CD1c-positive myeloid dendritic cell (primary cell): ENCODE results near the gene IRAK2.

Experiments used
- DNase-seq: peaks from one replicate; pipeline ENCODE4 v3.0.0-alpha.2; 2016; ENCODE audit errors: extremely low spot score

Gene IRAK2

GRCh38 chr3:10188804-10189556, 24.3 kb downstream of the IRAK2 start:
- DNase-seq, result no peak

- peak; percentile 66 for DNase-seq
These were observed 25.0 kb downstream of the IRAK2 start for GRCh38 chr3:10189557-10190354.

- peak; percentile 76 for DNase-seq
These were observed 28.4 kb downstream of the IRAK2 start for GRCh38 chr3:10192953-10193691.

- DNase-seq, result no peak
These were observed 29.1 kb downstream of the IRAK2 start for GRCh38 chr3:10193692-10194327.

GRCh38 chr3:10194328-10195071, 29.8 kb downstream of the IRAK2 start:
- DNase-seq, result no peak

DNA sequence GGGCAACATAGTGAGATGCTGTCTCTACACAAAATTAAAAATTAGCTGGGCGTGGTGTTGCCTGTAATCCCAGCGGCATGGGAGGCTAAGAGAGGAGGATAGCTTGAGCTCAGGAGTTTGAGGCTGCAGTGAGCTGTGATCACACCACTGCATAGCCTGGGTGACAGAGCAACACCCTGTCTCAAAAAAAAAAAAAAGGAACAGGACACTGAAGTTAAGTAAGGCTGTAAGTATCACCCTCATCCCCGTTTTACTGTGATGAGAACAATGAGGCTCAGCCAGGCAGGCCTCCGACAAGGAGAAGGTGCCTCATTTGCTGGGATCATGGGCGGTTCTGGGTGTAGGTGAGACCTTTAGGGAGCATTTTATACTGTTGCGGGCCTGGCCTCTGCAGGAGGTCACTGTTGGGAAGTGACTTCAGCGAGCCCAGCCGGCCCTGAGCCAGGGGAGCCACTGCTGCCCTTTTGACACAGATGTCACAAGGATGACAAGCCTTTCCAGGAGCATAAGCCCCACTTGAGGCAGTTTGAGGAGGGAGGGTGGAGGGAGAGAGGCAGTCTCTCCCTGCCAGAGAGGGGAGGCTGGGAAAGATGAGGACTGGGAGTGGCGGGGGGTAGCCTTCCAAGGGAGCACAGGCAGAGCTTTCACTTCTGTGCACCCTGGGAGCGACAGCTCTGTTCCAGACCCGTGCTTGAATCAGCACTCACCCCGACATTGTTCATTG, 30.8 kb downstream of the IRAK2 start:
- DNase-seq, result no peak

- DNase-seq, result peak; percentile 56
These were observed 31.8 kb downstream of the IRAK2 start for GRCh38 chr3:10196389-10197052.

GRCh38 chr3:10198226-10198625, 33.5 kb downstream of the IRAK2 start:
- DNase-seq, result no peak

GRCh38 chr3:10198761-10199649, 34.3 kb downstream of the IRAK2 start:
- peak; percentile 64 for DNase-seq

DNA sequence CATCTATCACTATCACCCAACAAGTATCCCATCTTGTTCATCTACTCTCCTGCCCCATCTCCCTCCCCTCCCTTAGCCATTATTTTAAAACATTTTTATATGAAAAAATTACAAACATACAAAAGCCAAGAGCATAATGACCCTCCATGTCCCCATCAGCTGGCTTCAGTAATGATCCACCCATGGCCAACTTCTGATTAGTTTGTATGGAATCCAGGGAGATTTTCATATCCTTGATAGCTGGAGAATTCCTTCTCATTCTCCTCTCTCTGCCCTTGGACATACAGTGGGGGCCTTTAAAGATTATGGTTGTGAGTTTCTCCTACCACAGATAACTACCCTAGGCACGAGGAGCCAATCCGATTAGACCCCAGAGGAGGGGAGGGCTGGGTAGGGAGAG, 40.2 kb downstream of the IRAK2 start:
- DNase-seq, result no peak

DNA sequence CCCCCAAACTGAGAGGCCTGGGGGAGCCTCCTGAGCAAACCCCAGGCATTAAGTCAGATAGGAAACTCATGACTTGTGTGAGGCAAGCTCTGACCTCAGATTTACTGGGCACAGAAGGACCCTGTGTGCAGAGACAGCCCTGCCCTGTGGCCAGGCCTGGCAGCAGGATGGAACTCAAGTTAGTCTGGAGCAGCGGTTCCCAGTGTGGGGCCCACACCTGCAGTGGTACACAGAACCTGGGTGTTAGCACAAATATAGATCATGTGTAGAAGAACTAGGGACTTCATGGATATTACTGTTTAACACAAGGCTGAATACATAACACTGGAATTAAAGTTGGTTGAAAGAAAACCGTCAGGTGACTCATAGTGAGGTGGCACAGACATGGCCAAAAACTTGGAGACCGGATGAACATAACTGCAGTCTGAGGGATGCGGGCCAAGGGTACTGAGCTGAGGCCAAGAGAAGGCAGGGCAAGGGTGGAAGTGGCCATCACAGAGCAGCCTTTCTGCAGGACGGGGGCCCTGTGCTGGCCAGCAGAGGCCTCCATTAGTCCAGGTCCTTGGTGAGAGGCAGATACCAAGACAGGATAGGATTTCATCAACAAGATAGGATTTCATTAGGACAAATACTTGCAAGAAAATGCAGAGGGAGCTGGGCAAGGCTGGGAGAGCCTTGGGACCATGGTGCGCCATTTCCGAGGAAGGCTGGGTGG, 40.9 kb downstream of the IRAK2 start:
- no peak for DNase-seq

- no peak for DNase-seq
These were observed 41.4 kb downstream of the IRAK2 start for GRCh38 chr3:10206166-10206511.

DNA sequence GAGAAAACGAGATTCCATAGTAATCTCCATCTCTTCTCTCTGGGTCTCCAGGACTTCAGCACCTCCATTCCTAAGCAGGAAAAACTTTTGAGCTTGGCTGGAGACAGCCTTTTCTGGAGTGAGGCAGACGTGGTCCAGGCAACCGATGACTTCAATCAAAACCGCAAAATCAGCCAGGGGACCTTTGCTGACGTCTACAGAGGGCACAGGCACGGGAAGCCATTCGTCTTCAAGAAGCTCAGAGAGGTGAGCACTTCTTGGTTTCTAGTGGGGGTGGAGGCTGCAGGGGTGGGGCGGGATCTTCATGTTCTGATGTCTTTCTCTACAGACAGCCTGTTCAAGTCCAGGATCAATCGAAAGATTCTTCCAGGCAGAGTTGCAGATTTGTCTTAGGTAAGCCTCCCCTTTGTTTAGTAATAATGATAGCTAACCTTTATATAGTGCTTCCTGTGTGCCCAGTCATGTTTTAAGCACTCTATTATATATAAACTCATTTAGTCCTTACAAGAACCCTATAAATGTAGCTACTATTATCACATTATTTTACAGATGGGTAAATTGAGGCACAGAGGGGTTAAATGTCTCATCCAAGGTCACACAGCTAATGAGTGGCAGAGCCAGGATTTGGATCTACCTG, 48.6 kb downstream of the IRAK2 start:
- DNase-seq, result no peak

GRCh38 chr3:10215578-10216368, 51.1 kb downstream of the IRAK2 start:
- no peak for DNase-seq

DNA sequence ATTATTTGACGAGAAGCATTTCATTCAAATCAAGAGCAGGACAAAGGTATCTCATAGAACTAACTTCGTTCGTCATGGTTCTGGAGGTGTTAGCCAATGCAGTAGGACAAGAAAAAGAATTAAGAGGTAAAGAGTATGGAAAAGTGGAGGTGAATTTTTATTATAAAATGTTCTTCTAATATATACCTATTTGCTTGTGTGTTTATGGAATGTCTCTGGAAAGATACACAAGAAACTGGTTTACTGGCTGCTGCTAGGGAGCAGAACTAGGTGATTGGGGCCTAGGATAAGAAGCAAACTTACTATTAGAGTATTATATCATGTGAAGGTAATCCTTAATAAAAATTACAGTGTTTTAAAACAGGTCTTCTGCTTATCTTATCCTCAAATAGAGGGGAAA, 52.6 kb downstream of the IRAK2 start:
- no peak for DNase-seq

DNA sequence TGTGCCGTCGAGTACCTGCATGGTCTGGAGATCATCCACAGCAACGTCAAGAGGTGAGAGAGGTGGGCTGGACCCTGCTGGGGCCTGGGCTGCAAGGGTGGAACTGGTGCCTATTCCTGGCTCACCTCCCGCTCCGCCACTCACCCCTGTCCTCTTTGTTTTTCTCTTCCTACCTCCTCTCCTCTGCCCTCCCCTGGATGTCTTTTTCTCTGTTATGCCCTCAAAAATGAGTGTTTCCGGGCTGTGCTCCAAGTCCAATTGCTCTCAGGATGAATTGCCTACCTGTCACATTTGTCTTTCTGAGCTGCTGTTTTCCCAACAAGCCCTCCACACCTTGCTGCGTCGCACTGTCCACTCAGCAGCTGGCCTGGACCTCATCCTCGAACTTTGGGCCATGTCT, 55.0 kb downstream of the IRAK2 start:
- no peak for DNase-seq
